Cardiac fibroblast (primary cell): ENCODE results near the gene GJD3.
A peak's percentile ranks its signal among the peaks of the same experiment; 100 is the strongest.

Experiments used
- DNase-seq, 2 donors: peaks; one replicate each; pipeline versions ENCODE4 v3.0.0 to v3.0.0-alpha.2; 2010; ENCODE audit warnings: low read depth in 2 of 2
- H3K4me3 ChIP-seq, 2 donors: replicated peaks in 1 of 2; 1 replicate in 1 of 2; 2 replicates in 1 of 2; pipeline ENCODE4 v1.5.1; 2011; ENCODE audit warnings: low read depth in 2 of 2, low read length in 2 of 2, mild to moderate bottlenecking in 2 of 2, moderate library complexity in 1 of 2
- CTCF ChIP-seq: IDR thresholded peaks from one replicate; pipeline ENCODE4 v1.5.1; 2011; ENCODE audit warnings: low read depth, mild to moderate bottlenecking, low read length, inconsistent platforms

GJD3 gene

GRCh38 chr17:40323391-40324381, 40.9 kb downstream of the GJD3 start:
- H3K4me3 ChIP-seq: peak overlapping the region in 1 of 2 donors; percentile 14

GRCh38 chr17:40322358-40323315, 41.9 kb downstream of the GJD3 start:
- H3K4me3 ChIP-seq: peak overlapping the region; percentile 29 to 43
- no peak for TF ChIP-seq CTCF
- peak; percentile 92 for DNase-seq

More at GRCh38 chr17:40323391-40324381, 40.9 kb downstream of the GJD3 start:
- peak; percentile 64 to 92 for DNase-seq
- no peak for TF ChIP-seq CTCF

- no peak for DNase-seq
- TF ChIP-seq CTCF: no peak
- peak overlapping the region; percentile 29 to 43 for H3K4me3 ChIP-seq
Measured at GRCh38 chr17:40321961-40322357, 42.6 kb downstream of the GJD3 start.

- DNase-seq: no peak
- peak overlapping the region; percentile 14 to 94 for H3K4me3 ChIP-seq
- TF ChIP-seq CTCF: no peak
Measured at GRCh38 chr17:40321524-40321929, 43.0 kb downstream of the GJD3 start.

GRCh38 chr17:40320756-40321523, 43.6 kb downstream of the GJD3 start:
- H3K4me3 ChIP-seq: peak overlapping the region; percentile 94 to 97
- no peak for TF ChIP-seq CTCF
- peak in 1 of 2 donors; percentile 73 for DNase-seq
